NCI-H1048 (cell line): ENCODE data around the gene MFNG.

Experiments
- DNase-seq: peaks from one replicate; lab custom pipeline; 2025; lab: John Stamatoyannopoulos, UW

The MFNG gene

GRCh38 chr22:37511395-37512104, 25.4 kb upstream of the MFNG start:
- DNase-seq: no peak

GRCh38 chr22:37510091-37510490, 23.9 kb upstream of the MFNG start:
- no peak for DNase-seq

GRCh38 chr22:37509059-37509860, 23.1 kb upstream of the MFNG start:
- no peak for DNase-seq

GRCh38 chr22:37508431-37508992, 22.3 kb upstream of the MFNG start:
- no peak for DNase-seq

GRCh38 chr22:37507731-37508130, 21.5 kb upstream of the MFNG start:
- no peak for DNase-seq

GRCh38 chr22:37505989-37506388, 19.8 kb upstream of the MFNG start:
- no peak for DNase-seq

GRCh38 chr22:37505565-37505964, 19.4 kb upstream of the MFNG start:
- no peak for DNase-seq

GRCh38 chr22:37504964-37505363, 18.8 kb upstream of the MFNG start:
- no peak for DNase-seq

- no peak for DNase-seq
These were observed 17.7 kb upstream of the MFNG start for GRCh38 chr22:37503850-37504249.

- no peak for DNase-seq
These were observed 17.0 kb upstream of the MFNG start for GRCh38 chr22:37503183-37503683.

- DNase-seq: no peak
These were observed 16.4 kb upstream of the MFNG start for GRCh38 chr22:37502342-37503182.

GRCh38 chr22:37501610-37502341, 15.6 kb upstream of the MFNG start:
- DNase-seq: no peak

GRCh38 chr22:37500745-37501609, 14.8 kb upstream of the MFNG start:
- DNase-seq: no peak

GRCh38 chr22:37499789-37500540, 13.8 kb upstream of the MFNG start:
- no peak for DNase-seq

- DNase-seq: no peak
These were observed 13.0 kb upstream of the MFNG start for GRCh38 chr22:37499027-37499707.

- DNase-seq: no peak
These were observed 12.2 kb upstream of the MFNG start for GRCh38 chr22:37498289-37498909.

GRCh38 chr22:37497062-37497599, 10.9 kb upstream of the MFNG start:
- no peak for DNase-seq

GRCh38 chr22:37496651-37497050, 10.5 kb upstream of the MFNG start:
- no peak for DNase-seq
